HAP-1 (cell line): ENCODE data around the gene TALDO1.

ENCODE experiments used
- DNase-seq, 2 experiments: peaks; one replicate each; pipeline ENCODE4 v3.0.0-alpha.2; 2016 to 2020; ENCODE audit warnings: low spot score in 2 of 2
- H3K27me3 ChIP-seq: fragments of 250-450 bp; sonication (Bioruptor Pico); 2 replicates; pipeline ENCODE4 v1.5.1; 2020; ENCODE audit warnings: low read depth, mild to moderate bottlenecking, moderate library complexity
- H3K36me3 ChIP-seq: fragments of 250-450 bp; sonication (Bioruptor Pico); replicated peaks from 2 replicates; pipeline ENCODE4 v1.5.1; 2020; ENCODE audit warnings: mild to moderate bottlenecking
- H3K4me1 ChIP-seq: fragments of 250-450 bp; sonication (Bioruptor Pico); 2 replicates; pipeline ENCODE4 v1.5.1; 2020; ENCODE audit warnings: mild to moderate bottlenecking
- H3K4me3 ChIP-seq: fragments of 250-450 bp; sonication (Bioruptor Pico); 2 replicates; pipeline ENCODE4 v1.5.1; 2020; ENCODE audit warnings: mild to moderate bottlenecking, moderate library complexity
- H3K9me3 ChIP-seq: fragments of 250-450 bp; sonication (Bioruptor Pico); 2 replicates; pipeline ENCODE4 v1.5.1; 2020; ENCODE audit warnings: mild to moderate bottlenecking, moderate library complexity
- in situ Hi-C: fragments of 300-500 bp; cut with MboI; formaldehyde crosslinking; loops from 3 replicates; pipeline ENCODE4 v1.14.3; 2020; ENCODE audit warnings: low sequenced_read_pairs, inconsistent platforms, mixed read lengths

TALDO1 gene

DNA sequence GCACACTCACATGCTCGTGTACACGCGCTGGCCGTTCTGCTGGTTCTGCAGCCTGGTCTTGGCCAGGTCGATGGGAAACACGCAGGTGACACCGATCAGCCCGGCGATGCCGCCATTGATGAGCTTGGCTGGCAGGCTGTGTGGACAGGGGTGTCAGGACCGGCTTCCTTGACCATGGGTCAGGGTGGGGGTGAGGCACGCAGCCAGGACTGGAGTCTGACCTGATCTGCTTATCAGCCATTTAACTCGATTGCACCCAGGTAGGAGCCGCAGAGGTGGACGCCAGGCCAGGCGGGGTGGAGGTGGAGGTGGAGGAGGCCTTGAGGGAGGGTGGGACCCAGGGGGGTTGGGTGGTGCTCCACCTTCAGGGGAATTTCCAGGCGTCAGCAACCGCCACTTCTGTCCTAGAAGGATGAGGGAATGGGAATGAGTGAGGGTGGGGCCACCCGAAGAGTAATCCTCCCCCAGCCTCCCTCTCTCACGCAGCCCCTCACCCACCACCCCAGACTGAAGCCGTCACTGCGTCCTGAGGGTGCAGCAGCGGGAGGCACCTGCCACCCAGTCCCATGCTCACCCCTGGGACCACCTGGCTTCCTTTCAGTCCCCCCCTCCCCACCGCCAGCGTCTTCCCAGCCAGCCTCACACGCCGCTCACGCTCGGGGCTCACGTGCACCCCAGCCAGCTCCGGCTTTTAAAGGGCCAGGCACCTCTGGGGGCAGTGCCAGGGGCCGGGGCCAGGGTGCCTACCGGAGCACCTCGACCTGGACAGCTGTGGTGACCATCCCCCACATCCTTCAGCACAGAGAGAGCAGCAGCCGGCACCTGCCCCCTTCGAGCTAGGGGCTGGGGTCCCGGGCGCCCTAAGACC lies 47.7 kb downstream of the TALDO1 start:
- Histone ChIP-seq H3K9me3 (no peaks in the 10 kb centered on the region), H3K4me3 (no peak overlapping the region), H3K4me1 (peaks cover 12% of the 10 kb centered on the region), H3K27me3 (no peaks in the 10 kb centered on the region), H3K36me3 (peaks cover 35% of the 10 kb centered on the region)
- in situ Hi-C loops = no loop called here
- DNase-seq = no peak

DNA sequence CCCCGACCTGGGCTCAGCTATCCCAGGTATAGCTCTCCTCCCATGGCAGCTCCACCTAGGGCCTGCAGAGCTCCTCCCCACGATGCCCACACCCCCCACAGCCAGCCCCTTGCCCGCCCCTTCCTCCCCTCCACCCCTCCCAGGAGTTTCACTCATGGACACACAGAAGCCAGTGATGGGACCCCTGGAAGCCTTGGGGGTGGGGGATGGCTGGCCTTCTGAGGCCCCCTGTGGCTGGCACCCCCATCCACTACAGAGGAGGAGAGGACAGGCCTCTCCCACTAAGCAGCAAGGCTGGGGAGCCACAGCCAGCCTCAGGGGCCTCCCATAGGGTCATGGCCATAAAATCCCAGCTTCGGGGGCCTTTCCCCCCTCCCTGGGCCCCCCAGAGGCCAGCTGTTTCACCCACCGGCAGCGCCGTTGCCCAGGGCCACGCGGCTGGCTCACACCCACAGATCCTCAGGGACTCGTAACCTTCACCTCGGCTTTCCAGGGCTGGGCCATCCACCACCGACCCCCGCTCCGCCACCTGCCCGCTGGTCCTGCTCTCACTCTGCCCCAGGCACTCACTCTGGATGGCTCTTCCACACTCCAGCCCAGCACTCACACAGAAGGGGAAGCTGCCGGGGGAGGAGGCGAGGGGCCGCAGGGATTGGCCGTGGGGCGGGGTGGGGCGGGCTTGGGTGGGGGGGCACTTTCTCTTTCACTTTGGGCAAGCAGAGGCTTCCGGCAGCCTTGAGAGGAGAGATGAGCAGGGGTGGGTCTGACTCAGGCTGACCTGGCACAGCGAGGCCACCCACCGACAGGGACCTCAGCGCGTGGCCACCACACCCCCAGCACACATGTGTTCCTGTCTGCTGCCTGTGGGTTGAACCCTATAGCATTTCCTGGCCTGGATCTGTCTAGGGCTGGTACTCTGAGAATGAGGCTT lies 48.6 kb downstream of the TALDO1 start:
- Histone ChIP-seq H3K36me3 (peaks cover 40% of the 10 kb centered on the region), H3K4me1 (peaks cover 12% of the 10 kb centered on the region), H3K9me3 (no peaks in the 10 kb centered on the region), H3K27me3 (no peaks in the 10 kb centered on the region), H3K4me3 (peak overlapping the region; percentile 80)
- peak in 1 of 2 experiments; percentile 81 for DNase-seq
- in situ Hi-C loops = no loop called here

DNA sequence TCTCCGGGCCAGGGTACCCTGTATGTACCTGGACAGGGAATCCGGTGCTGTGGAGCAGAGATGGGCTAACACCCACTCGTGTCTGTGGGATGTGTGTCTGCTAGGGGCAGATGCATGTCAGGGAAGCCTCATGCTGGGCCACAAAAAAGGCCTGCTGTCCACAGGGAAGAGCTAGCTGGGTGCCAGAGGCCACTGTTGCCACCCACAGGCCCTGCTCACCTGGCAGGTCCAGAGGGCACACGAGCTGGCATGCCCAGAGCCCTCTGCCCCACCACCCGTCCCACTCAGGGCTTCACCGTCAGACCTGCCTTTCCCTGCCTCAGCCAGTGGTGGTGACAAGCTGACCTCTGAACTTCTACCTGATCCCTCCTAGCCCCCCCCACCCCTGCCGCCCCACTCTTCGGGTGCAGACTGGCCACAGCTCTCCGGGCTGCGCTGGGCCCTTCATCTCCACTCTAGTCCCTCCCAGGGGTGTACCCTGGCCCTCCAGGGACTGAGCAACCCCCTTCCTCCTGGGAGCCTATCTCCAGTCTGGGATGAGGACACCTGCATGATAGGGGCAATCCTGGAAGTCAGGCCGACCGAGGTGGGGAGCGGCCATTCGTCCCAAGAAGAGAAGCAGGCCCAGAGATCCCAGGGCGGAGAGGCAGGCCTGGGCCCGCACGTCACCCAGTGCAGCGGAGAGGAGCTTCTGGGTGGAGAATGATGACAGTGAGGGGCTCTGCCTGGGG lies 49.5 kb downstream of the TALDO1 start:
- peaks cover 12% of the 10 kb centered on the region for H3K4me1 ChIP-seq
- no peaks in the 10 kb centered on the region for H3K27me3 ChIP-seq
- no peaks in the 10 kb centered on the region for H3K9me3 ChIP-seq
- H3K4me3 ChIP-seq = peak overlapping the region; percentile 80
- peaks cover 40% of the 10 kb centered on the region for H3K36me3 ChIP-seq
- in situ Hi-C loops = no loop called here
- DNase-seq = no peak

DNA sequence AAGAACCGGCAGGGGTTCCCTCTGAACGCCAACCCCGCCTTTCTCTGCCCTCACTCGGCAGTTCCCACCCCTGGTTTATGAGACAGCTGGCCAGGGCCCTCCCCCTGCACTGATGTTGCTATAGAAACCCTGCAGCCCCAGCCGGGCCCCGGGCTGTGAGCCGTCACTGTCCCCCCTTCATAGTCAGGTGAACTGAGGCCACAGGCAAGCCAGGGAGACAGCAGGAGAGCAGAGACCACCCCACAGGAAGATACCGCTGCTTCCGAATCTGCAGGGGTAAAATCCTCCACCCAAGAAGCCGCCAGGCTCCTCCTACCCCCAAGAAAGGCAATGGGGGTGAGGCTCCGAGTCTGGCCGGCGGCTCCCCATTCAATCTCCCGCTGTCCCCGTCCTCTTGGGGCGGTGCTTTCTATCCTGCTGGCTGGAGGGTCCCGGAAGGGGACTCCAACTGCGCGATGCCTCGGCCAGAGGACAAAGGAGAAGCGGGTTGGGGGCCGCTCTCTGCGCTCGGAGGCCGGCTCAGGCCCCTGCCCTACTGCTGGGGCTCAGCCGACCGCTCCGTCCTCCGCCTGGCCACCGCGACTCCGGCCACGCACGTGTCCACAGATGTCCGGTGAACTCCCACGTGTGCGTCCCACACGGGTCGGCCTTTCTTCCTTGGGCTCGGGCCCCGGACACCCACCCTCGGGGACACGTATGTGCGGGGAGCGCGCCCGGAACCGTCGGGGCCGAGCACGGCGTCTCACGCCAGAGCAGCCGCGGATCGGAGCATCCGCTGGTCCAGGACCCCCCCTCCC lies 50.2 kb downstream of the TALDO1 start:
- no peaks in the 10 kb centered on the region for H3K9me3 ChIP-seq
- no peaks in the 10 kb centered on the region for H3K27me3 ChIP-seq
- H3K4me3 ChIP-seq = peak overlapping the region; percentile 80
- H3K4me1 ChIP-seq = peaks cover 12% of the 10 kb centered on the region
- DNase-seq = peak; percentile 80 to 88
- peaks cover 45% of the 10 kb centered on the region for H3K36me3 ChIP-seq
- in situ Hi-C loops = no loop called here

DNA sequence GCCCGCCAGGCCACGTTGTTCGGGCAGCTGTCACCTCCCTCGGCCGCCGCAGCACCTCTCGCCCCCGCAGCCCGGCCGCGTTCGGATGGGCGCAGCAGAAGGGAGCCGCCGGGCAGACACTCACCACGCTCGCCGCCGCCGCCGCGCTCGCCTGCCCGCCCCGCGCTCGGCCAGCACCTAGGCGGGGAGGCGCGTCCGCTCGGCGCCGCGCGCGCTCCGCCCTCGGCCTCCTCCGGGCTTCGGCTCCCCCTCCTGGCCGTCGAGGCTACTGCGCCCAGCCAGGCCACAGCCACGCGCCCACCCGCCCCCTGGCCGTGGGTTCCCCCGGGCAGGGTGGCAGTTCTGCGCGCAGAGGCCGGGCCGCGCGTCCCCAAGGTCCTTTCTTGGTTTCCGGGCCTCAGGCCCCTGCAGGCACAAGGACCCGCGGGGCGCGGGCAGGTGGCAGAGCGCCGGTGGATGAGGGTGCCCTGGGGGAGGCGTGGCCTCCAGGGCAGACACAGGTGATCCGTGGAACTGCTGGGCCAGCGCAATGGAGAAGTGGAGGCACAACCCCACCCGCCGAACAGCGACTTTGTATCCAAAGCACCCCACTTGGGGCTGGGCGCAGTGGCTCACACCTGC lies 50.9 kb downstream of the TALDO1 start, which contains the start of gene SLC25A22:
SLC25A22 (minus strand) TSS at position 189 of the 621 bp plus-strand sequence. CDS start 3,275 bp downstream, outside the sequence.
- Histone ChIP-seq H3K4me3 (peak within 1 kb of the TSS; percentile 80), H3K36me3 (peaks cover 48% of the 10 kb centered on the region), H3K9me3 (no peaks in the 10 kb centered on the region), H3K27me3 (no peaks in the 10 kb centered on the region), H3K4me1 (peaks cover 12% of the 10 kb centered on the region)
- DNase-seq = peak; percentile 69 to 89
- in situ Hi-C loops = no loop called here

DNA sequence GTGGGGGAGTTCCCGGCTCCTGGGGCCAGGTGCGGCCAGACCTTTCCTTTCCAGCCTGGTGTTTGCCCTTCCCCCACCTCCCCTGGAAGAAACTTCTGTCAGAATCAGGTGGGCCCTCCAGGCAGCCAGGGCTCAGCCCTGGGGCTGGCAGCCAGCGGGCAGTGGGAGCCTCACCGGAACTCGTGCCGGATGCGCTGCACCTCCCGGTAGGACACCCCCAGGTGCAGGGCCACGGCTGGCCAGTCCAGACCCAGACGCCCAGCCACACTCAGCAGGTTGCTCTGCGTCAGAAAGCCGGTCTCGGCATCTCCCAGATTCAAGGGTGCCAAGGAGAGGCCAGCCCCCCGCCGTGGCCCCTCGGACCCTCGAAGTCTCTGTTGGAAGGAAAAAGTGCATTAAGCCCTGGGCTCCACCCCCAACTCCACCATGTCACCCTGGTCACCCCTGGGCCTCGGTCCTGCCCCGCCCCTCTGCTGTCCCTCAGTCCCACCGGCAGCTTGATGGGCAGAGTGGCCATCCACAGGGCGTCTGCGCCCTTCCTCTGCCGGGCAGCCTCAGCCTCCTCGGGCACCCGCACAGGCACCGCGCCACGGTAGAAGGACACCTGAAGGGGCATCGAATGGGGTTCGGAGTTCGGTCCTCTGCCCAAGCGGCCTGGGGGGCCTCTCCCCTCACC lies 52.5 kb downstream of the TALDO1 start:
- Histone ChIP-seq H3K27me3 (no peaks in the 10 kb centered on the region), H3K36me3 (peaks cover 36% of the 10 kb centered on the region), H3K4me3 (no peak overlapping the region), H3K4me1 (peaks cover 18% of the 10 kb centered on the region), H3K9me3 (no peaks in the 10 kb centered on the region)
- DNase-seq = no peak
- in situ Hi-C loops = no loop called here

DNA sequence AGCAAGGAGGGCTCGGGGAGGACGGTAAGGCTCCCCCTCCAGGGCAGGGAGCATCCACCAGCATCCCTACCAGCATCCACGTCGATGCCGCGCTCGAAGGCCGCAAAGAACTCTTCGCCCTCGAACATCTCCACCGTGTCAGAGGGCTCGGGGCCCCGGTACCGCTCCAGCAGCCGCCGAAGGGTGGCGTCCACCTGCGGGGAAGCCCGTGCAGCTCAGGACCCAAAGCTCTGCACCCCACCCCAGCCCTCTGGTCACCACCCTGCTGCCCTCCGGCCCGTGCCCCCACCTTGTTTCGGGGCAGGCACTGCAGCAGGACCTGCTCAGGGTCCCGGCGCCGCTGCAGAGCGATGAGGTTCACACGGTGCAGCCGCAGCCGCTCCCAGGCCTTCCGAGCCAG lies 53.2 kb downstream of the TALDO1 start:
- H3K36me3 ChIP-seq = peaks cover 36% of the 10 kb centered on the region
- peaks cover 19% of the 10 kb centered on the region for H3K4me1 ChIP-seq
- no peaks in the 10 kb centered on the region for H3K27me3 ChIP-seq
- in situ Hi-C loops = no loop called here
- H3K4me3 ChIP-seq = no peak overlapping the region
- no peak for DNase-seq
- H3K9me3 ChIP-seq = no peaks in the 10 kb centered on the region

DNA sequence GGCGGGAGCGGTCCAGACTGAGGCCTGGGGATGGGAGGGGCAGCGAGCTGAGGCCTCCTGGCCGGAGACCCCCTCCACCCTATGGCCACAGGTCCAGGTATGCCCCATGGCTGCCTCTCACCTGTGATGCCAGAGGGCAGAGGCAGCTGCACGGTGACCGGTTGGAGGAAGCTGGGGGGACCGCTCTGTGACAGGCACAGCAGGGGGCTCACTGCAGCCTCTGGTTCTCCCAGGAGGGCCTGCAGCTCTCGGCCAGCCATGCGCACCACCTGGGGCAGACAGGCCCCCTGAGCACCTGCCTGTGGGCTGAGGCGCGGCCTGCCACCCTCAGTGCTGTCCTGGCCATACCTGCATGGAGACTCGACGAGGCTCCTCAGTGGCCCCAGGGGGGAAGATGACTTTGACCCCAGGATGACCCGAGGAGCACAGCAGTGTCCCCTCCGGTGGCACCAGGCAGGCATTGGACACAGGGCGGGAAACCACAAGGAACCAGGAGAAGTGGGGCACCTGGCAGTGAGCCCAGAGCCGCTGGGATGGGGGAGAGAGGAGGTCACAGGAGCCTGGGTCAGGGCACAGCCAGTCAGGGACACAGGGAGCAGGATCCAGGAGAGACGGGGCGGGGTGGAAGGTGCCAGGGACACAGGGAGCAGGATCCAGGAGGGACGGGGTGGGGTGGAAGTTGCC lies 54.0 kb downstream of the TALDO1 start:
- DNase-seq = no peak
- Histone ChIP-seq H3K27me3 (no peaks in the 10 kb centered on the region), H3K4me1 (peaks cover 18% of the 10 kb centered on the region), H3K9me3 (no peaks in the 10 kb centered on the region), H3K36me3 (peaks cover 36% of the 10 kb centered on the region), H3K4me3 (no peak overlapping the region)
- in situ Hi-C loops = no loop called here

DNA sequence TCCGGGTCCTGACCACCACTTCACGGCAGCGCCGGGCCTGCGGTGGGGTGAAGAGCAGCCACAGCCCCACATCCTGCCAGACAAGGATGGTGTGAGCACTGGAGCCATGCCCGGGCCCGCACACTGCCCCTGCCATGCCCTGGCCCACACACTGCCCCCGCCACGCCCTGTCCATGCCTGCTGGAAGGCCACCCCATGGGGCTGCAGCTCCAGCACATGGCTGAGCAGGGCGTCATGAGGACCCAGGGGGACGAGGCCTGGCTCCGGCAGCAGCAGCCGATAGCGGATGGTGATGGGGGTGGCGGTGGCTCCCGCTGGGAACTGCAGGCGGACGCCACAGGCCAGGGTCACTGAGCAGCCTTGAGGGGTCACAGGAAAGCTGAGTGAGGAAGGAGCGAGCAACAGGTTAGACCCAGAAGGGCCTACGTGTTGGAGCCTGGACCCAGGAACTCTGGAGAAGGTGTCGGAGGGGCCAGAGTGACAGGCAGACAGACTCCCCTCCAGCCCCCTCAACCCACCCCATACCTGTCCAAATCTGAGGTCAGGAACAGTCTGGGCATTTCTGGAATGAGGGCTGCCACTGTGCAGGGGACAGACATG lies 54.9 kb downstream of the TALDO1 start:
- Histone ChIP-seq H3K27me3 (no peaks in the 10 kb centered on the region), H3K4me3 (no peak overlapping the region), H3K9me3 (no peaks in the 10 kb centered on the region), H3K4me1 (peaks cover 10% of the 10 kb centered on the region), H3K36me3 (peaks cover 36% of the 10 kb centered on the region)
- no peak for DNase-seq
- in situ Hi-C loops = no loop called here

DNA sequence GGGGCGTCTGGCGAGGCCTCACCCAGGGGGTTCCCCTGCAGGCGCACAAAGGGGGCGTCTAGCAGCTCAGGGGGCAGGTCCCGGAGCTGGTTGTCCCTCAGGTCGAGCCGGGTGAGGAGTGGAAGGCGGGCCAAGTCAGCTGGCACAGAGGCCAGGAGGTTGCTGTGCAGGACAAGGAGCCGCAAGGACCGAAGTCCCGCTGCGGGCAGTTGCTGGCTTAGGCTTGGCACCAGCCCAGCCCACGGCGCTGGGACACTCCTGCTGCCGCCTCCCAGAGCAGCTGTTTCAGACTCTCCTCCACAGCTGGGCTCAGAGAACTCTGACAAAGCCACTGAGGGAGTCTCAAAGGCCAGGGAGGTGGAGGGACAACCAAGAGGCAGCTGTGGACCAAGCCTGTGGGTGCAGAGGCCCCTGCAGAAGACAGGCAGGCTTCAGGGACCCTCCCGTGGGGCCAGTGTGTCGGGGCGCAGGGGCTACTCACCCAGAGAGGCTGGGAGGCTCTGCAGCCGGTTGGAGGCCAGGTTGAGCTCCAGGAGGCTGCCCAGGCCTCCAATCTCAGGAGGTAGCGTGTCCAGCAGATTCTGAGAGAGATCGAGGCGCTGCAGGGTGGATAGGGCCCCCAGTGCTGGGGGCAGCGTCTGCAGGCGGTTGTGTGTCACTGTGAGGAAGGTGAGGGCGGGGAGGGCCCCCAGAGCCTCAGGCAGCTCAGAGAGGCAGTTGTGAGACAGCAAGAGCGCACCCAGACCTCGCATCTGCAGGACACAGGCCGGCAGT lies 55.6 kb downstream of the TALDO1 start:
- H3K9me3 ChIP-seq = no peaks in the 10 kb centered on the region
- no peak overlapping the region for H3K4me3 ChIP-seq
- no peaks in the 10 kb centered on the region for H3K27me3 ChIP-seq
- in situ Hi-C loops = no loop called here
- DNase-seq = no peak
- H3K4me1 ChIP-seq = peaks cover 13% of the 10 kb centered on the region
- peaks cover 36% of the 10 kb centered on the region for H3K36me3 ChIP-seq

DNA sequence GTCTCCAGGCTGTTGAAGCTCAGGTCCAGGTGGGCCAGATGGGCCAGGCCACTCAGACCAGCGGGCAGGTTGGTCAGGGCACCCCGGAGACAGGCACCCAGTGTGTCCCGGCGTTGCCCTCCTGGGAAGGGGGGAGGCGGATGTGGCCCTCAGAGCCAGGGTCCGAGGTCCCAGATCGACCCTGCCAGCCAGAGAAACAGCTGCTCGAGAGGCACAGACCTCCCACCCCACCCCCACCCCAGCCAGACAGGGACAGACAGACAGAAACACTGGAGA lies 56.1 kb downstream of the TALDO1 start:
- in situ Hi-C loops = no loop called here
- Histone ChIP-seq H3K4me1 (peaks cover 18% of the 10 kb centered on the region), H3K4me3 (no peak overlapping the region), H3K9me3 (no peaks in the 10 kb centered on the region), H3K27me3 (no peaks in the 10 kb centered on the region), H3K36me3 (peaks cover 36% of the 10 kb centered on the region)
- DNase-seq = no peak
